ENCODE measurements around the gene AMOT.
"Not testable (repeated sequence)": the region's sequence is repeated elsewhere in the genome, so short reads cannot be mapped to it uniquely, and the experiment has no call there.

AMOT gene, protein sequence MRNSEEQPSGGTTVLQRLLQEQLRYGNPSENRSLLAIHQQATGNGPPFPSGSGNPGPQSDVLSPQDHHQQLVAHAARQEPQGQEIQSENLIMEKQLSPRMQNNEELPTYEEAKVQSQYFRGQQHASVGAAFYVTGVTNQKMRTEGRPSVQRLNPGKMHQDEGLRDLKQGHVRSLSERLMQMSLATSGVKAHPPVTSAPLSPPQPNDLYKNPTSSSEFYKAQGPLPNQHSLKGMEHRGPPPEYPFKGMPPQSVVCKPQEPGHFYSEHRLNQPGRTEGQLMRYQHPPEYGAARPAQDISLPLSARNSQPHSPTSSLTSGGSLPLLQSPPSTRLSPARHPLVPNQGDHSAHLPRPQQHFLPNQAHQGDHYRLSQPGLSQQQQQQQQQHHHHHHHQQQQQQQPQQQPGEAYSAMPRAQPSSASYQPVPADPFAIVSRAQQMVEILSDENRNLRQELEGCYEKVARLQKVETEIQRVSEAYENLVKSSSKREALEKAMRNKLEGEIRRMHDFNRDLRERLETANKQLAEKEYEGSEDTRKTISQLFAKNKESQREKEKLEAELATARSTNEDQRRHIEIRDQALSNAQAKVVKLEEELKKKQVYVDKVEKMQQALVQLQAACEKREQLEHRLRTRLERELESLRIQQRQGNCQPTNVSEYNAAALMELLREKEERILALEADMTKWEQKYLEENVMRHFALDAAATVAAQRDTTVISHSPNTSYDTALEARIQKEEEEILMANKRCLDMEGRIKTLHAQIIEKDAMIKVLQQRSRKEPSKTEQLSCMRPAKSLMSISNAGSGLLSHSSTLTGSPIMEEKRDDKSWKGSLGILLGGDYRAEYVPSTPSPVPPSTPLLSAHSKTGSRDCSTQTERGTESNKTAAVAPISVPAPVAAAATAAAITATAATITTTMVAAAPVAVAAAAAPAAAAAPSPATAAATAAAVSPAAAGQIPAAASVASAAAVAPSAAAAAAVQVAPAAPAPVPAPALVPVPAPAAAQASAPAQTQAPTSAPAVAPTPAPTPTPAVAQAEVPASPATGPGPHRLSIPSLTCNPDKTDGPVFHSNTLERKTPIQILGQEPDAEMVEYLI

DNA sequence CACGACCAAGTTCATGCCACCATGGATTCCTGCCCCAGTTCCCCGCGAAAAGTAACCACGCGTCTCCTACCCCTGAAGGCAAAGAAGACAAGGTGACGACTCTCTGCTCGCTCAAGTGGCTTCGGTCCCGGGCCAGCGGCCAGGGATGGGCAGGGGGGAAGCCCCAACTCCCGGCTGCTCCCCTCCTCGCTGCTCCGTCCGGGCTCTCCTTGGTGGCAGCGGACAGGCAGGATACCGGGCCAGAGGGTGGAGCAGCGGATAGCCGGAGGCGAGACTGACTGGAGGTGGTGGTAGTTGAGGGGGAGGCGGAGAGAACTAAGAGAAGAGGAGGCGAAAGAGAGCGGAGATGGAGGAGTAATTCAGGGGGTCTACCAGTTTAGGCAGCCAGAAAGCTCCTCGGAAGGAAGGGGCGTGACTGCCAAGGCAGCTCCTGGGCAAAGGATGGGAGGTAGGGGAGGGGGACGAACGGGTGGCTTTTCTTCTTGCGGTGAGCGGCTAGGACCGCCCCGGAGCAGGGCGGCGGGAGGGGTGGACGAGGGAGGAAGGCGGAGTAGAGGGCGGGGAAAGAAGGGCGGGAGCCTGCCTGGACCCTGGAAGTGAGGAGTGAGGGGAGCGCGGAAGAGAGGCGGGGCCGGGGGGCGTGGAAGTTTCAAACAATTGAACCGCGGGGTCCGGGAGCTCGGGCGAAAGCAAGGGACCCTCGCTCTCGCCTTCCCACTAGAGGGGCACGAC, at the start of gene AMOT:
Gene AMOT, minus strand, starts transcription at position 450 of the 732 bp plus-strand sequence. CDS start 17,705 bp downstream, outside the sequence.
- peak; percentile 3 for DNase-seq

DNA sequence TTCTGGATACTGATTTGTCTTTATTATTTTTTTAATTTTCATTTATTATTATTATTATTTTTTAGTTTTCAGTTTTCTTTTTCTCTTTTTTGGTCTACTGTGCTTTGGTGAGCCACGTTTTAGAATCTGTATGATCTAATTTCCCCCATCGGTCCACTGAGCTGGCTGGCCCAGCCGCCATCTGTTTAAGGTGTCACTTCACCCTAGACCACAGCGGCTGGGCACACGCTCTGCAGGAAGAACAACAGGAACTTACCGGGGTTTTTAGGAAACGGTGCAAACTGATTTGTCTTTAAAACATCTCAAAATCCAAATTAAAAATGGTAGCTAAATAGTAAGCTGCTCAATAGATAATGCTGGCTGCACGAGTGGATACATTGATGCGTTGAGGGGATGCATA, 48.8 kb upstream of the AMOT start:
- DNase-seq = peak; percentile 2

DNA sequence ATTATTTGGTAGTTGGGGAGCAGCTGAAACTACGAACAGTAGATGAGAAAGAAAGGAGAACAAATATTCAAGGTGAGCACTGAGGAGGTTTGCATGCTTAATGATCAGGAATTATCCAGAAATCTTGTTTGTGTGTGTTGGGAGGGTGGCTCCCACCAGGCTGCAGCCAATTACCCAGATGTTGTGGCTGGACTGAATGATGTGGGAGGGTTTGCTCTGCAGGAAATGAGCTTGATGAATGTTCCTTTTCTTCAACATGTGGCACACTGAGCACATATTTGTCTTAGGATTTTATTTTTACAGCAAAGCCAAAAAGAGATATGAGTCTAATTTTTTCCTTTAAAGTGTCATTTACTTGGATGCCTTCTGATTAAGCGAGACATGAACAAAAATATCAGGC, 48.3 kb upstream of the AMOT start:
- DNase-seq = no peak

- no peak for DNase-seq
These were observed 37.1 kb upstream of the AMOT start for GRCh38 chrX:112877771-112878173.

DNA sequence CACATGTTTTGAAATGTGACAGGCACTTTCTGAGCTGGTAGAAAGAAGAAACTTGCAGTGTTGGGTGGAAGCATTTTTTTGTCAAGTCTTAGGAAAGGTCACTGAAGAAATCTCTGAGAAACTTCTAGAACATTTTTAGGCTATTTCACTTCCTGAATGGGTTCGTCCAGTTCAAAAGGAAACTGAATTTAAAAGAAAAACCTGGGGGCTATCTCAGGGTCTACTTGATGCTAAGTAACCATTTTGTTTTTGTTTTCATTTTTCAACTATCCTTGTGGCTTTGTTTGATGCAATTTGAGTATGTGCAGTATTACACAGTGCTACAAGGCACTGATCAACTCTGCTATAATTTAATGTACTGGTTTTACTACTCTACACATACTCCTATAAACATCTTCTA, 34.0 kb upstream of the AMOT start:
- no peak for DNase-seq

DNA sequence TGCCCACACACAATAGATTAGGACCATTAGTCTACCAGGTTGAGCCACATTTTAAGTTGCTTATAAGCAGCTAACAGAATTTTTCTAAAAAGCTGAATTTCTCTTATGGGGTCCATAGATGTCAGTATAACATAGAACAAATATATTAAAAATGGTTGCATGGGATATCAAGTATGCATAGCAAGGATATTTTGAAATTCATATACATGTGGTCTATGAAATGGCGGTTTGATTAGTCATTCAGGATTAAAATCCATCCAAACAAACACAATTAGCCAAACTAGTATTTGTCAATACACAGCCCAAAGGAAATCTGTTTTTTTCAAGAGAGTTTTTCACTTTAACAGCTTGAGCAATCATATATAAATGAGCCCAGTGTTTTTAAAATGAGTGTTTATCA, 33.5 kb upstream of the AMOT start:
- no peak for DNase-seq

DNA sequence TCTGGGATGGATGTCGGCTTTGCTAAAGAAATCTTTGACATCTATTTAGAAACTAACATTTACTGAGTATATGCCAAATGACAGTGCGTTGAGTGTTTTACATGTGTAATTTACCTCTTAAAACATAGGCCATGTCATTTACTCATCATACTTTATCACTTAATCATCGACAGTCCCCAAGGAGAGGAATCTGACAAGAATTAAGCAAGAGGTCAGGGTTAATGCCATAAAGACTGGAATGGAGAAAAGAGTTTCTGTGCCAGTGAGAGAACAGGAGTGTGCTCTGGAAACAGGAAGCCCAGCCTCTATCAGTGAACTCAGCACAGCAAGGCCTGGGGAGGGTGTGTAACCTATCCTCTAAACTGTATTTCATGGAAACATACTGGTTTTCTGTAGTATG, 28.0 kb upstream of the AMOT start:
- no peak for DNase-seq

GRCh38 chrX:112867570-112867969, 26.9 kb upstream of the AMOT start:
- no peak for DNase-seq

GRCh38 chrX:112866175-112866574, 25.5 kb upstream of the AMOT start:
- no peak for DNase-seq

GRCh38 chrX:112865464-112866025, 24.9 kb upstream of the AMOT start:
- no peak for DNase-seq

- no peak for DNase-seq
These were observed 23.2 kb upstream of the AMOT start for GRCh38 chrX:112863850-112864249.

DNA sequence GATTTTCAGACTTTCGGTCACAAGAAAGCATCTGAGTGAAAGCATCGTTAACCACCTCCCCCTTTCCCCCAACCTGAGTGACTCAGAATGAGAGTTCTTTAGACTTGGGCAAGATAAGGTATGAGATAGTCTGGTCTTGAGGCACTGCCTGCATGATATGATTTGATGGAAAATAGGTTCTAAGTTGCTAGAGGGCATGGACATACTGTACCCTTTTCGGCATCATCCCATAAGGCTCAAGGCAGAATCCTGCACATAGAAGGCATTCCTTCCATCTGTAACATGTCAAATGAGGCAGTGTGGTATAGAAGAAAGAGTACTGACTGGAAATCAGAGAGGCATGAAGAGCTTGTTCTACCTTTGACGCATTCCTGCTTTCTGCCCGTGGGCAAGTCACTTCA, 16.8 kb upstream of the AMOT start:
- DNase-seq = no peak

GRCh38 chrX:112854901-112855300, 14.3 kb upstream of the AMOT start:
- DNase-seq = not testable (repeated sequence)

DNA sequence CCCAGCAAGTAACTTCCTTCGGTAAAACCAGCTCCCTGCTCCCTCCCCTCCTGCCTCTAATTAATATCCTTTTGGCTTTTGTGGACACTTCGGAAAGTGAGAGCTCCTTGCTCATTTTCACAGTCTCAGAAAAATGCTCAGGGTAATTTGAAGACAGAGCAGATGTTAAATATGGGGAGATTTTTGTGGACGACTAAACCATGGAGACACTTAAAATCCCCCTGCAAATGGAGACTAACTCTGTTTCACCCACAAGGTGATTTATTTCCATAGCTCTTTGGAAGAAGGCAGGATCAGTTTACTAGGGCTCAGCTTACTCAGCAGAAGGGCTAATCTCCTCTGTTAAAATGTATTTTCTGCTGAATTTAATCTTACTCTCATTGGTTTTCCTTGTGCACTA, 12.2 kb upstream of the AMOT start:
- DNase-seq = no peak

- no peak for DNase-seq
These were observed 11.2 kb upstream of the AMOT start for GRCh38 chrX:112851806-112852205.

GRCh38 chrX:112851161-112851779, 10.6 kb upstream of the AMOT start:
- DNase-seq = no peak

- DNase-seq = no peak
These were observed 8.4 kb upstream of the AMOT start for GRCh38 chrX:112849016-112849415.

DNA sequence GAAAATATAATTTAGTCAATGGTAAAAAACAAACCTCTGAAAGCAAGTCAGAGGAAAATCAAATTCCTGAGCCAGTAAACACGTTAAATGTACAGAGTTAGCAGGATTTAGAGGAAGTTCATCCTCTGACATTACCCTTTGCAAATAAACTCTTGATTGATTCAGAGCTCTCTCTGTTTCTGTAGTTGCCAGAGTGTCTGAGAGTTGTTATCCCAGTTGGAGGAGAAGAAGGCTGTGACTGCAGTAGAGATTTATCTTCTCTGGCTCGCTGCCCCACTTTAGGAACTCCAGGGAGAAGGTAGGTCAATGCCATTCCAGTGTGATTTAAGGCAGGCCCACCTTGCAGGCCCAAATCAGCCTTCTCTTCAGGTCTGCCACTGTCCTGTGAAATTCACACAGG, 6.2 kb upstream of the AMOT start:
- no peak for DNase-seq

GRCh38 chrX:112846187-112846586, 5.6 kb upstream of the AMOT start:
- no peak for DNase-seq

DNA sequence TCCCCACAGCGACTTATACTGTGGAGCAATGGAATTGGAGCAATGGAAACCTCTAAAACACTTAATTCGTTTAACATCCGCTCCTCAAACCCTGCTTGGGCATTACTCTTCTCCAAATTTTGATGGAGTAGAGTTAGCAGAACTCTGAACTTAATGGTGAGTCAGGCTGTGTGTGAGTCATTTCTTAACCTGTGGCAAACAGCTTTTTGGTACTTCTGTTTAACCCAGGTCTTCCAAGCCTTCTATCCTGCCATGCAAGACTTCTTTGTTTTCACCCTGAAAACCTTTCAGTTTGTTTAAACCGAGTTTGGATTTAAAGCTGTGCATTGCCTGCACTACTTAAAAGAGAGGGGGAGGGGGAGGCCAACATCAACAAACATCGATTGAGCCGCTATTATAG, 3.6 kb upstream of the AMOT start:
- DNase-seq = no peak

DNA sequence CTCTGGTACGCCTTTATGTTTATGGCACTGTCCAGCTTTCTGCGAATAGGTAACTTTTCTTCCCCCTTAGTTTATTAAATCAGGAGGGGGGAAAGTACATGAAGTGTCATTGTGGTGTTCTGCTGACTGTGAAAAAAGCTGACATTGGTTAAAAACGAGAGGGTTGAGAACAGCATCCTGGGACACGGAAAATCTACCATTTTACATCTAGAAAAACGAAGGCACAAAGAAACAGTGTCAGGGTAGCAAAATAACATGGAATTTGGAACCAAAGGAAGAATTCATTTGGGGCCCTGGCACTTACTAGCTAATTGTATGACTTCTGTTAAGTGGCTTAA, 1.2 kb upstream of the AMOT start:
- DNase-seq = no peak

GRCh38 chrX:112841114-112841819, 636 bp upstream of the AMOT start:
- peak; percentile 46 for DNase-seq

All from KG1 (cell line).